GM18861 (cell line): ENCODE results near the gene CCDC38.
A peak's percentile ranks its signal among the peaks of the same experiment; 100 is the strongest.

Source experiments
- ATAC-seq: cut with Tn5 transposase; IDR thresholded peaks from one replicate; pipeline ENCODE4 v1.9.1; 2021; ENCODE audit not compliant: unreplicated experiment

CCDC38 gene

GRCh38 chr12:95962222-95962621 lies 19.8 kb upstream of the CCDC38 start:
- no peak for ATAC-seq

GRCh38 chr12:95960241-95960640 lies 17.8 kb upstream of the CCDC38 start:
- ATAC-seq: no peak

- ATAC-seq: no peak
These were observed 16.7 kb upstream of the CCDC38 start for GRCh38 chr12:95959107-95959506.

- ATAC-seq: no peak
These were observed 14.2 kb upstream of the CCDC38 start for GRCh38 chr12:95956557-95957145.

- ATAC-seq: no peak
These were observed 13.2 kb upstream of the CCDC38 start for GRCh38 chr12:95955549-95956159.

GRCh38 chr12:95953000-95953399 lies 10.6 kb upstream of the CCDC38 start:
- no peak for ATAC-seq

- no peak for ATAC-seq
These were observed 9.1 kb upstream of the CCDC38 start for GRCh38 chr12:95951515-95951914.

GRCh38 chr12:95949477-95950206 lies 7.2 kb upstream of the CCDC38 start:
- no peak for ATAC-seq

GRCh38 chr12:95944108-95944704 lies 1.8 kb upstream of the CCDC38 start:
- ATAC-seq: no peak

GRCh38 chr12:95943330-95943842 lies 972 bp upstream of the CCDC38 start, which contains the start of gene AMDHD1:
Gene AMDHD1 (plus strand): TSS chr12:95943331. CDS start chr12:95943399, 68 bp downstream.
- peak; percentile 57 for ATAC-seq

- ATAC-seq: no peak
These were observed 302 bp downstream of the CCDC38 start for GRCh38 chr12:95942101-95942523.

- ATAC-seq: no peak
These were observed 1.9 kb downstream of the CCDC38 start for GRCh38 chr12:95940514-95940913.

- no peak for ATAC-seq
These were observed 20.2 kb downstream of the CCDC38 start for GRCh38 chr12:95922231-95922630.

GRCh38 chr12:95919110-95919509 lies 23.3 kb downstream of the CCDC38 start:
- no peak for ATAC-seq

GRCh38 chr12:95918194-95918993 lies 24.0 kb downstream of the CCDC38 start:
- ATAC-seq: peak; percentile 70

- no peak for ATAC-seq
These were observed 32.5 kb downstream of the CCDC38 start for GRCh38 chr12:95909871-95910270.

- no peak for ATAC-seq
These were observed 33.8 kb downstream of the CCDC38 start for GRCh38 chr12:95908573-95908972.

- no peak for ATAC-seq
These were observed 44.3 kb downstream of the CCDC38 start for GRCh38 chr12:95898081-95898480.

- no peak for ATAC-seq
These were observed 45.6 kb downstream of the CCDC38 start for GRCh38 chr12:95896846-95897245.

- ATAC-seq: no peak
These were observed 51.5 kb downstream of the CCDC38 start for GRCh38 chr12:95890958-95891357.

- no peak for ATAC-seq
These were observed 55.1 kb downstream of the CCDC38 start for GRCh38 chr12:95887311-95887710.
